KMS-11 (cell line): ENCODE data around the gene SLC25A11.

Source experiments
- H2AFZ ChIP-seq: fragments of 200-600 bp; sonication (generic); 2 replicates; pipeline ENCODE4 v1.6.1; 2016; ENCODE audit warnings: antibody characterized with exemption, mixed run types, low read depth
- H3K27ac ChIP-seq: fragments of 200-600 bp; sonication (generic); 2 replicates; pipeline ENCODE4 v1.6.1; 2016; ENCODE audit warnings: mild to moderate bottlenecking, mixed run types
- H3K27me3 ChIP-seq: fragments of 200-600 bp; sonication (generic); 2 replicates; pipeline ENCODE4 v1.6.1; 2017; ENCODE audit warnings: mild to moderate bottlenecking, low read depth, mixed run types, moderate library complexity; ENCODE audit not compliant: insufficient read depth
- H3K36me3 ChIP-seq: fragments of 200-600 bp; sonication (generic); 2 replicates; pipeline ENCODE4 v1.6.1; 2017; ENCODE audit warnings: mild to moderate bottlenecking, mixed run types; ENCODE audit not compliant: insufficient read depth
- H3K4me1 ChIP-seq: fragments of 200-600 bp; sonication (generic); 2 replicates; pipeline ENCODE4 v1.6.1; 2016; ENCODE audit warnings: mild to moderate bottlenecking, low read depth, mixed run types; ENCODE audit not compliant: poor library complexity, severe bottlenecking
- H3K4me2 ChIP-seq: fragments of 200-600 bp; sonication (generic); 2 replicates; pipeline ENCODE4 v1.7.0; 2016; ENCODE audit warnings: mild to moderate bottlenecking, mixed run types
- H3K4me3 ChIP-seq: fragments of 200-600 bp; sonication (generic); IDR thresholded peaks from 2 replicates; pipeline ENCODE4 v1.6.1; 2017; ENCODE audit warnings: low read depth, low read length, mixed read lengths; ENCODE audit not compliant: insufficient read depth
- H3K79me2 ChIP-seq: fragments of 200-600 bp; sonication (generic); 2 replicates; pipeline ENCODE4 v1.6.1; 2016; ENCODE audit warnings: low read depth, mixed run types; ENCODE audit not compliant: insufficient read depth
- H3K9ac ChIP-seq: fragments of 200-600 bp; sonication (generic); 2 replicates; pipeline ENCODE4 v1.6.1; 2016; ENCODE audit warnings: mild to moderate bottlenecking, mixed run types
- H4K20me1 ChIP-seq: fragments of 200-600 bp; sonication (generic); 2 replicates; pipeline ENCODE4 v1.6.1; 2016; ENCODE audit warnings: mild to moderate bottlenecking, mixed run types; ENCODE audit not compliant: insufficient read depth
- TF ChIP-seq, protein P1 (sequence below): fragments of 200-600 bp; sonication (generic); conservative IDR thresholded peaks from 2 replicates; pipeline ENCODE4 v1.6.1; 2017; ENCODE audit warnings: low read depth, mild to moderate bottlenecking, antibody characterized with exemption, low read length, moderate library complexity, mixed read lengths

Gene SLC25A11

GRCh38 chr17:4893721-4894560 lies 45.9 kb downstream of the SLC25A11 start:
- Histone ChIP-seq H3K27me3 (no peaks in the 10 kb centered on the region), H2AFZ (no peak overlapping the region), H3K4me1 (no peaks in the 10 kb centered on the region), H3K79me2 (no peaks in the 10 kb centered on the region), H3K4me2 (no peak overlapping the region), H3K4me3 (no peak overlapping the region), H3K27ac (no peak overlapping the region), H3K36me3 (no peaks in the 10 kb centered on the region), H3K9ac (no peak overlapping the region), H4K20me1 (no peaks in the 10 kb centered on the region)
- TF ChIP-seq, protein P1, sequence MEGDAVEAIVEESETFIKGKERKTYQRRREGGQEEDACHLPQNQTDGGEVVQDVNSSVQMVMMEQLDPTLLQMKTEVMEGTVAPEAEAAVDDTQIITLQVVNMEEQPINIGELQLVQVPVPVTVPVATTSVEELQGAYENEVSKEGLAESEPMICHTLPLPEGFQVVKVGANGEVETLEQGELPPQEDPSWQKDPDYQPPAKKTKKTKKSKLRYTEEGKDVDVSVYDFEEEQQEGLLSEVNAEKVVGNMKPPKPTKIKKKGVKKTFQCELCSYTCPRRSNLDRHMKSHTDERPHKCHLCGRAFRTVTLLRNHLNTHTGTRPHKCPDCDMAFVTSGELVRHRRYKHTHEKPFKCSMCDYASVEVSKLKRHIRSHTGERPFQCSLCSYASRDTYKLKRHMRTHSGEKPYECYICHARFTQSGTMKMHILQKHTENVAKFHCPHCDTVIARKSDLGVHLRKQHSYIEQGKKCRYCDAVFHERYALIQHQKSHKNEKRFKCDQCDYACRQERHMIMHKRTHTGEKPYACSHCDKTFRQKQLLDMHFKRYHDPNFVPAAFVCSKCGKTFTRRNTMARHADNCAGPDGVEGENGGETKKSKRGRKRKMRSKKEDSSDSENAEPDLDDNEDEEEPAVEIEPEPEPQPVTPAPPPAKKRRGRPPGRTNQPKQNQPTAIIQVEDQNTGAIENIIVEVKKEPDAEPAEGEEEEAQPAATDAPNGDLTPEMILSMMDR, result no peak

- TF ChIP-seq, protein P1, result no peak
- no peaks in the 10 kb centered on the region for H3K27me3 ChIP-seq
- H3K4me3 ChIP-seq, result no peak overlapping the region
- no peaks in the 10 kb centered on the region for H4K20me1 ChIP-seq
- no peak overlapping the region for H3K9ac ChIP-seq
- H3K27ac ChIP-seq, result no peak overlapping the region
- no peaks in the 10 kb centered on the region for H3K36me3 ChIP-seq
- H3K4me2 ChIP-seq, result no peak overlapping the region
- no peaks in the 10 kb centered on the region for H3K4me1 ChIP-seq
- H2AFZ ChIP-seq, result no peak overlapping the region
- no peaks in the 10 kb centered on the region for H3K79me2 ChIP-seq
These were observed 46.6 kb downstream of the SLC25A11 start for GRCh38 chr17:4893272-4893671.

DNA sequence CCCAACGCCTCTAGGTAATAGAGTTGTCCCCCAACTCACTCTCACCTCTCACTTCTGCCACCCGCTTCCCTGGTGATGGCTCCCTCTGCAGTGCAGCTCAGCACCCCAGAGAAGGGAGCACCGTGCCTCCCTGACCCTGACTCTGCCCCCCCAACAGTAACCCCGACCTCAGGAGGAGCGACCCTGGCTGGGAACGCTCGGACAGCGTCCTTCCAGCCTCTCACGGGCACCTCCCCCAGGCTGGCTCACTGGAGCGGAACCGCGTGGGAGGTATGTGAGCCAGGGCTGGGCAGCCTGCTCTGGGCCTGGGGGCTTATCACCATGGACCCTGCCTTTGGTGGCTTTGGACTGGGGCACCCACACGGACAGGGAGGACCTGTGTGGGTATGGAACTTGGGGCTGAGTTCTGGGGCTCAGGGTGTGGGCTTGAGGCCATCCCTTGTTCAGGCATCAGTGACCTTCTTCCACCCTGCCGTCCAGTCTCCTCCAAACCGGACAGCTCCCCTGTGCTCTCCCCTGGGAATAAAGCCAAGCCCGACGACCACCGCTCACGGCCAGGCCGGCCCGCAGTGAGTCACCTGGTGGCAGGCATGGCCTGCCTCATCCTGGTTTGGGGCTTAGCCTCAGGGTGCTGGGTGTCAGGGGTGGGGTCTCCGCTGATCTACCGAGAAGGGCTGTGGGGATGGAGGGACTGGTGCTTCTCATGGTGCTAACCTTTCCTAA lies 47.2 kb downstream of the SLC25A11 start:
- Histone ChIP-seq H3K79me2 (no peaks in the 10 kb centered on the region), H3K4me3 (no peak overlapping the region), H4K20me1 (no peaks in the 10 kb centered on the region), H3K4me2 (no peak overlapping the region), H3K27ac (no peak overlapping the region), H3K4me1 (no peaks in the 10 kb centered on the region), H3K9ac (no peak overlapping the region), H3K27me3 (no peaks in the 10 kb centered on the region), H3K36me3 (no peaks in the 10 kb centered on the region), H2AFZ (no peak overlapping the region)
- TF ChIP-seq, protein P1, result no peak

- no peak overlapping the region for H2AFZ ChIP-seq
- H4K20me1 ChIP-seq, result no peaks in the 10 kb centered on the region
- H3K36me3 ChIP-seq, result no peaks in the 10 kb centered on the region
- no peaks in the 10 kb centered on the region for H3K27me3 ChIP-seq
- no peak overlapping the region for H3K4me3 ChIP-seq
- TF ChIP-seq, protein P1, result no peak
- no peak overlapping the region for H3K27ac ChIP-seq
- no peak overlapping the region for H3K9ac ChIP-seq
- H3K4me2 ChIP-seq, result no peak overlapping the region
- no peaks in the 10 kb centered on the region for H3K79me2 ChIP-seq
- no peaks in the 10 kb centered on the region for H3K4me1 ChIP-seq
These were observed 48.1 kb downstream of the SLC25A11 start for GRCh38 chr17:4891411-4892410.
